AG09319 (cell line): ENCODE measurements around the gene RFC2.

Source experiments
- DNase-seq: peaks from one replicate; pipeline ENCODE4 v3.0.0-alpha.2; 2010; ENCODE audit warnings: low read depth; ENCODE audit errors: extremely low read depth
- CTCF ChIP-seq: IDR thresholded peaks from 2 replicates; pipeline ENCODE4 v1.5.1; 2011; ENCODE audit warnings: low read depth, mild to moderate bottlenecking, inconsistent platforms, low read length, moderate library complexity

RFC2 gene

GRCh38 chr7:74293577-74293908 is 39.3 kb upstream of the RFC2 start:
- TF ChIP-seq CTCF, result no peak
- no peak for DNase-seq

- no peak for TF ChIP-seq CTCF
- DNase-seq, result no peak
Observed at GRCh38 chr7:74292757-74293576, 38.8 kb upstream of the RFC2 start.

DNA sequence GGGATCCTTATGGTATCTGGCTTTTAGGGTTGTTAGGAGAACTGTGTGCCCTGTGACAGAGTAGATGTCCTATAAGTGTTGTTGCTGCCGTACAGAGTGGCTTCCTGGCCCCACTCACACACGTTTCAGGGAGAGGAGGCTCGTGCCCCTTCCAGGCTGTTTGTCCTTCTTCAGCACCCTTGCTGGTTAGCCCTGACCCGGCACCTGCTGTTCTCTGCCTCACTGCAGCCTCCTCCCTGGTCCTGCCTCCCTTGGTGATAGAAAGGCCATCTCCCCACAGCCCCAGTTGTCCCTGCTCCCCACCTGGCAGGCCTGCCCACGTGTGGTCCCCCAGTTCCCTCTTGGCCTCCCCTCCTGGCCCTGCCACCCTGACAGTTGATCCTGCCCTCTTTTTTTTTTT is 37.3 kb upstream of the RFC2 start:
- no peak for TF ChIP-seq CTCF
- DNase-seq, result no peak

DNA sequence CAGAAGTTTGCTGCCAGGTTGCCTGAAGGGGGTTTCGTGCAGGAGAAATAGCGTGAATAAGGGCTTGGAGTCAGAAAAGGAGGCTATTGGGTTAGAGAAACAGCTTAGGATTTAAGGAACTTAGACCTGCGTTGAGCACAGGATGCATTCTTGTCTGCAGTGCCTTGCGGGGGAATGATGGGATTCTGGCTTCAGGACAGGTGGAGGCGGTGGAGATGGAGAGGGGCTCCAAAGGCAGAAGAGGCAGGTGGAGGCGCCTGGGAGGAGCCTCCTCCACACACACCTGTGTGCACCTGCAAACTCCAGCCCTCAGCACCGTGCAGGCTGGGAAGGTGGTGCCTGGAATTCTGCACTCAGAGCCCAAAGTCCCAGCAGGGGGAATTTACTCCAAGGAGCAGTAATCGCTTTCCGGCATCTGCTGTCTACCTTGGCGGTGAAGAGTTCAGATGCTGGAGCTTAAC is 36.8 kb upstream of the RFC2 start:
- TF ChIP-seq CTCF, result no peak
- DNase-seq, result no peak

- TF ChIP-seq CTCF, result no peak
- no peak for DNase-seq
Observed at GRCh38 chr7:74290553-74290950, 36.4 kb upstream of the RFC2 start.

DNA sequence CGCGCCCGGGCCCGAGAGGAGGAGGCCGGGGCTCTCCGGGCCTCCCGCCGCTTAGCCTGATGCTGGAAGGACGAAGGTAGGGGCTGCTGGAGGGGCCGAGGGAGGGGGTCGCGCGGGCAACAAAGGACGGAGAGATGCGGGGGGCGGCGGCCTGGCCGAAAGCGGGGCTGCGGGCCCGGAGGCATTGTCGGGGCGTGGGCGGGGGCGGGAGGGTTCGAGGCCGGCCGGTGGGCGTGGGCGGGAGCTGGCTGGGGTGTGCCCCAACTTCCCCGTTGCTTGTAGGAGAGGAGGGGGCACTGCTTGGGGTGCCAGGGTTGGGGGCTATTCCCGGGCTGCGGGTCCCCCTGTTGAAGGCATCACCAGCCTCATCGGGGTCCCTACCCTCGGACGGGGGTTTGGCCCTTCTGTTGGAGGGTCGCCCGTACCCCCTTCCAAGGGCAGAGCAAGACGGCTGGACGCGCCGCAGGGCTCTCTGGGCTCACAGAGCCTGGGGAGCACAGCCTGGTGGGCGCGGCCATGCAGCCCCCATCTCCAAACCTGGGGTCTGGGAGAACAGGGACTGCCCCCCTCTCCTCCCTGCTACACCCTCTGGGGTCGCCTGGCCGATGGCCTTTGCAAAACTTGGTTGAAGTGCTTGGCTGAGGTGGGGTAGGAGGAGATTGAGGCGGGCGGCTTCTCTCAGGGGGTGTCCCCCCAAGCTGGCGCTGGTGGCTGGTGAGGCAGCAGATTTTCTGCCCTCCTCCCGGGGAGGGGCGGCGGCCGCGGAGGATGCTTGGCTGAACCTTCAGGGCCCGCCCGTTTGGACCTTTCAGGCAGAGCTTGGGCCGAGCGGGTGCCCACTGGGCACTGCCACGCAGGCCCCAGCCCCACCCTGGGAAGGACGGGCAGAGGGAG is 35.7 kb upstream of the RFC2 start:
- no peak for TF ChIP-seq CTCF

More for the DNA sequence above, 35.7 kb upstream of the RFC2 start:
- no peak for DNase-seq
